GM12878 (cell line): ENCODE data around the gene GNG12. TPM values are rescaled to one million over a fixed set of nuclear protein-coding genes. Genes with fewer than 3 reads are reported as not detected.

Experiments used
- ATAC-seq: fragments of 200-7000 bp; cut with Tn5 transposase; 3 replicates; pipeline ENCODE4 v1.9.1; 2020; ENCODE audit warnings: mild to moderate bottlenecking, moderate library complexity
- BruUV-seq: library from RNA; stranded (reverse); fragments of 400-500 nt; replicated peaks from 2 replicates; lab custom pipeline; 2021; lab: Mats Ljungman, UMichigan
- CTCF ChIA-PET: fragments of 300-600 bp; sonication (Branson Sonifier 250); formaldehyde crosslinking; extraction: SDS; loops from one replicate; lab custom pipeline; 2021; ENCODE audit warnings: inconsistent platforms; lab: Yijun Ruan, JAX
- POLR2A ChIA-PET: fragments of 350-600 bp; formaldehyde crosslinking; extraction: SDS; loops from one replicate; lab custom pipeline; 2021; ENCODE audit warnings: inconsistent platforms; lab: Charles Lee
- RAD21 ChIA-PET: fragments of 300-600 bp; sonication (Branson Sonifier 250); formaldehyde crosslinking; loops from one replicate; lab custom pipeline; 2023; ENCODE audit warnings: antibody characterized with exemption; ENCODE audit not compliant: unreplicated experiment; lab: Charles Lee
- SMC1A ChIA-PET: fragments of 300-600 bp; sonication (Branson Sonifier 250); formaldehyde crosslinking; loops from one replicate; lab custom pipeline; 2023; ENCODE audit not compliant: unreplicated experiment, uncharacterized antibody; lab: Charles Lee
- DNase-seq: peaks from one replicate; pipeline ENCODE4 v3.0.0-alpha.2; 2011; ENCODE audit warnings: low read depth, low spot score
- FAIRE-seq: peaks from 3 replicates; lab custom pipeline; 2011; peaks lifted over from hg19 to GRCh38; lab: Jason Lieb, UNC
- H2AFZ ChIP-seq: 2 replicates; pipeline ENCODE4 v1.6.0; 2011; ENCODE audit warnings: low read depth, low read length, control low read depth; ENCODE audit not compliant: control insufficient read depth
- H3K27ac ChIP-seq: 2 replicates; pipeline ENCODE4 v1.5.1; 2011; ENCODE audit warnings: control low read depth; ENCODE audit not compliant: control insufficient read depth, insufficient read depth
- H3K27me3 ChIP-seq, 2 experiments: replicated peaks in 1 of 2; 2 replicates each; pipeline versions ENCODE4 v1.6.0 to v1.6.1; 2011; ENCODE audit warnings: low read length in 1 of 2; ENCODE audit not compliant: control insufficient read depth in 2 of 2, insufficient read depth in 2 of 2
- H3K36me3 ChIP-seq, 2 experiments: 2 replicates each; pipeline ENCODE4 v1.5.1; 2011; ENCODE audit warnings: low read length in 1 of 2; ENCODE audit not compliant: control insufficient read depth in 2 of 2, insufficient read depth in 2 of 2
- H3K4me1 ChIP-seq: 2 replicates; pipeline ENCODE4 v1.6.1; 2011; ENCODE audit warnings: mild to moderate bottlenecking, low read length, moderate library complexity, mixed read lengths; ENCODE audit not compliant: control insufficient read depth, insufficient read depth
- H3K4me2 ChIP-seq: 2 replicates; pipeline ENCODE4 v1.6.0; 2011; ENCODE audit warnings: control low read depth; ENCODE audit not compliant: control insufficient read depth, insufficient read depth
- H3K4me3 ChIP-seq: fragments of 200-600 bp; sonication (generic); 2 replicates; pipeline ENCODE4 v1.5.1; 2016
- H3K79me2 ChIP-seq: 2 replicates; pipeline ENCODE4 v1.6.0; 2011; ENCODE audit warnings: low read length; ENCODE audit not compliant: control insufficient read depth, insufficient read depth
- H3K9ac ChIP-seq: 2 replicates; pipeline ENCODE4 v1.8.0; 2011; ENCODE audit warnings: low read length, control low read depth, mixed read lengths; ENCODE audit not compliant: control insufficient read depth, insufficient read depth
- H3K9me3 ChIP-seq: replicated peaks from 3 replicates; pipeline ENCODE4 v1.5.1; 2011; ENCODE audit warnings: mild to moderate bottlenecking, low read length; ENCODE audit not compliant: control insufficient read depth, insufficient read depth
- H4K20me1 ChIP-seq: 2 replicates; pipeline ENCODE4 v1.6.0; 2011; ENCODE audit not compliant: control insufficient read depth, insufficient read depth
- DPF2 ChIP-seq: fragments of 450-650 bp; IDR thresholded peaks from 2 replicates; pipeline ENCODE4 v1.6.1; 2017; ENCODE audit warnings: mild to moderate bottlenecking
- EGR1 ChIP-seq, 2 experiments: IDR thresholded peaks; 1 replicate in 1 of 2; 2 replicates in 1 of 2; pipeline ENCODE4 v1.6.1; 2011 to 2012; ENCODE audit warnings: low read depth in 2 of 2, low read length in 2 of 2, borderline replicate concordance in 1 of 2, mild to moderate bottlenecking in 1 of 2, moderate library complexity in 1 of 2
- FOS ChIP-seq: IDR thresholded peaks from 3 replicates; pipeline ENCODE4 v1.6.1; 2011; ENCODE audit warnings: borderline replicate concordance; ENCODE audit not compliant: insufficient read length; ENCODE audit errors: extremely low read depth
- HDAC6 ChIP-seq: fragments of 200-600 bp; sonication (generic); IDR thresholded peaks from one replicate; pipeline ENCODE4 v1.8.0; 2017; ENCODE audit warnings: antibody characterized with exemption; ENCODE audit not compliant: unreplicated experiment
- KLF5 ChIP-seq: fragments of 450-650 bp; IDR thresholded peaks from 2 replicates; pipeline ENCODE4 v1.6.1; 2014; ENCODE audit warnings: mild to moderate bottlenecking; ENCODE audit not compliant: partially characterized antibody
- RELA ChIP-seq: fragments of 450-650 bp; IDR thresholded peaks from 2 replicates; pipeline ENCODE4 v1.8.0; 2014; ENCODE audit warnings: borderline replicate concordance; ENCODE audit not compliant: partially characterized antibody
- SMAD1 ChIP-seq: fragments of 450-650 bp; IDR thresholded peaks from 2 replicates; pipeline ENCODE4 v1.6.1; 2018; ENCODE audit warnings: mild to moderate bottlenecking, low read depth; ENCODE audit not compliant: partially characterized antibody
- WRNIP1 ChIP-seq: IDR thresholded peaks from 2 replicates; pipeline ENCODE4 v1.6.1; 2011; ENCODE audit warnings: low read depth, low read length, improper control_type of control experiment, borderline replicate concordance
- YBX1 ChIP-seq: fragments of 450-650 bp; IDR thresholded peaks from 2 replicates; pipeline ENCODE4 v1.6.1; 2016; ENCODE audit warnings: antibody characterized with exemption
- WGBS: methylation state at CpG from one replicate; pipeline ENCODE4 v1.1.6; 2016; ENCODE audit warnings: low lambda C conversion rate; ENCODE audit not compliant: insufficient replicate concordance, insufficient coverage; ENCODE audit errors: missing lambda C conversion rate; 5-methylcytosine and 5-hydroxymethylcytosine counted together
- in situ Hi-C: fragments of 300-500 bp; cut with MboI; formaldehyde crosslinking; loops from 9 replicates; pipeline ENCODE4 v1.14.3; 2018; ENCODE audit warnings: mixed read lengths
- intact Hi-C: fragments of 100-400 bp; cut with micrococcal nuclease; formaldehyde crosslinking; loops from one replicate; pipeline ENCODE4 v1.14.2; 2022; ENCODE audit not compliant: unreplicated experiment
- polyA plus RNA-seq, 11 experiments: library from polyadenylated mRNA; depleted of rRNA in 4 of 11; unstranded in 6 of 11; stranded (reverse) in 5 of 11; fragments of >200 nt; fragmentation: Nextera tagmentation in 4 of 11; fragmentation: Illumina TruSeq in 1 of 11; extraction: Ambion mirVana in 4 of 11; extraction: Trizol in 1 of 11; gene quantifications; 1 replicate in 1 of 11; 2 replicates in 10 of 11; pipeline versions ENCODE4 v1.2.1 to v1.2.3, GENCODE V29; 2011 to 2016; ENCODE audit warnings: inconsistent platforms in 2 of 11, missing spikeins in 2 of 11, low read depth in 1 of 11
- total RNA-seq, 4 experiments: library from RNA; depleted of rRNA in 3 of 4; stranded (reverse); fragments of >200 nt in 3 of 4; fragmentation: Illumina TruSeq in 1 of 4; extraction: Trizol in 1 of 4; gene quantifications; 2 replicates each; pipeline versions ENCODE4 v1.2.1 to v1.2.3, GENCODE V29; 2013 to 2021
- TF ChIP-seq, protein P1 (sequence below): fragments of 450-650 bp; IDR thresholded peaks from 2 replicates; pipeline ENCODE4 v1.6.1; 2018; ENCODE audit warnings: borderline replicate concordance, mild to moderate bottlenecking; ENCODE audit not compliant: partially characterized antibody
- TF ChIP-seq, protein P2 (sequence below): fragments of 150-350 bp; IDR thresholded peaks from 2 replicates; pipeline ENCODE4 v1.6.1; 2014; ENCODE audit warnings: mild to moderate bottlenecking, low read depth, low read length

The GNG12 gene
- total and polyA plus RNA-seq, 10 of the 15 experiments (the other 5 are each of a cell fraction or from before 2014, with no cell fraction given) = 0.22 to 32.8 (median 0.35) TPM

DNA sequence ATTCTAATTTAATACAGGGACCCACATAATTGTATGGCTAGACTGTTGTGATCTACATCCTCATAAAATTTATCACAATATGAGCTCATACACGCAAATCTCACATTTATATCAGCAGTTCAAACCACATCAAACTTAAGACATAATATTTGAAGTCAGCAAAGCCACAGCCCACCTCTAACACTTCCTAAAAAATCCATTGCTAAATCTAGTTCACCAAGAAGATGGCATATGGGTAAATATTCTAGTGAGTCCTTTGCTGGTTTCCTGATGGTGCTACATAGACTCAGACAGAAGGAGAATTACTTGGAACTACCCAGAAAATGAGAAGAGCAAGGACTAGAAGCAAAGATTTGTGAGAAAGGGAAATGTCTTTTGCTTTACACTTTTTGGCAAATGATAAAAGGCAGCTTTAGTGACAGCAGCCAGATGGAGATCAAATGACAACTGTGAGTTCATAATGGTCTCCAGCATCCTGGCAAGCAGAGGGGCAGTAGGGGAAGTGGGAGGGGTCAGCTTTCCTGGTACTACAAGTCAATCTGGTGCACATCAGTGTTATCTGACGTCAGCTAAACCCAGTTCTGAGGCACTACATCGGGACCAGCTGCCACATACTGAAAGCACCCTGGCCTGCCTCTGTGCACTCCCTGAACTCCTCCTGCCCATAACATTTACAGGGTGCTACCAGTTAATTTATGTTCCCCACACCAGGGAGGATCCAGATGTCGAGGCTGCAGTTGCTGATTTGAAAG, 158.8 kb downstream of the GNG12 start:
- ATAC-seq = peak; percentile 84
- DNase-seq = no peak
- H3K9ac ChIP-seq = no peak overlapping the region
- H3K4me1 ChIP-seq = no peaks in the 10 kb centered on the region
- no peak overlapping the region for H2AFZ ChIP-seq
- H3K27me3 ChIP-seq = no peaks in the 10 kb centered on the region
- no peaks in the 10 kb centered on the region for H4K20me1 ChIP-seq
- CTCF ChIA-PET = interaction anchor here (1.0 to 3.8 kb wide), 7 partner anchors 10 to 177 kb away, joined by 3 to 24 read pairs (median 3); no protein-coding TSS in a partner anchor
- in situ Hi-C loops = no loop called here
- intact Hi-C loops = no loop called here
- no peak overlapping the region for H3K4me2 ChIP-seq
- WGBS = 2% methylated on average over 4 of the region's 4 CpGs
- RAD21 ChIA-PET = interaction anchor here (0.9 to 4.7 kb wide), 6 partner anchors 8 to 441 kb away, joined by 3 to 16 read pairs (median 7); partner anchors contain the start of gene GADD45A
- no peaks in the 10 kb centered on the region for H3K36me3 ChIP-seq
- no peak for FAIRE-seq
- H3K79me2 ChIP-seq = no peaks in the 10 kb centered on the region
- POLR2A ChIA-PET = interaction anchor here (0.6 to 1.4 kb wide), 2 partner anchors 11 to 13 kb away, joined by 7 to 8 read pairs; partner anchors contain the start of gene GADD45A
- BruUV-seq = no TSS peak
- H3K4me3 ChIP-seq = no peak overlapping the region
- no peaks in the 10 kb centered on the region for H3K9me3 ChIP-seq
- SMC1A ChIA-PET = interaction anchor here (1.0 to 5.8 kb wide), 6 partner anchors 10 to 142 kb away, joined by 3 to 26 read pairs (median 4); no protein-coding TSS in a partner anchor
- no peak for TF ChIP-seq YBX1
- TF ChIP-seq, protein P1, sequence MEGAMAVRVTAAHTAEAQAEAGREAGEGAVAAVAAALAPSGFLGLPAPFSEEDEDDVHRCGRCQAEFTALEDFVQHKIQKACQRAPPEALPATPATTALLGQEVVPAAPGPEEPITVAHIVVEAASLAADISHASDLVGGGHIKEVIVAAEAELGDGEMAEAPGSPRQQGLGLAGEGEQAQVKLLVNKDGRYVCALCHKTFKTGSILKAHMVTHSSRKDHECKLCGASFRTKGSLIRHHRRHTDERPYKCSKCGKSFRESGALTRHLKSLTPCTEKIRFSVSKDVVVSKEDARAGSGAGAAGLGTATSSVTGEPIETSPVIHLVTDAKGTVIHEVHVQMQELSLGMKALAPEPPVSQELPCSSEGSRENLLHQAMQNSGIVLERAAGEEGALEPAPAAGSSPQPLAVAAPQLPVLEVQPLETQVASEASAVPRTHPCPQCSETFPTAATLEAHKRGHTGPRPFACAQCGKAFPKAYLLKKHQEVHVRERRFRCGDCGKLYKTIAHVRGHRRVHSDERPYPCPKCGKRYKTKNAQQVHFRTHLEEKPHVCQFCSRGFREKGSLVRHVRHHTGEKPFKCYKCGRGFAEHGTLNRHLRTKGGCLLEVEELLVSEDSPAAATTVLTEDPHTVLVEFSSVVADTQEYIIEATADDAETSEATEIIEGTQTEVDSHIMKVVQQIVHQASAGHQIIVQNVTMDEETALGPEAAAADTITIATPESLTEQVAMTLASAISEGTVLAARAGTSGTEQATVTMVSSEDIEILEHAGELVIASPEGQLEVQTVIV = no peak
- TF ChIP-seq KLF5 = no peak
- TF ChIP-seq FOS = no peak
- TF ChIP-seq RELA = no peak
- TF ChIP-seq EGR1 (IDR thresholded peaks at IDR 0.05; ENCODE audit: borderline replicate concordance in 1 of 2, low read depth in 2 of 2, low read length in 2 of 2) = no peak
- TF ChIP-seq WRNIP1 = no peak
- no peak for TF ChIP-seq DPF2
- no peak for TF ChIP-seq HDAC6
- no peak for TF ChIP-seq SMAD1
- TF ChIP-seq, protein P2, sequence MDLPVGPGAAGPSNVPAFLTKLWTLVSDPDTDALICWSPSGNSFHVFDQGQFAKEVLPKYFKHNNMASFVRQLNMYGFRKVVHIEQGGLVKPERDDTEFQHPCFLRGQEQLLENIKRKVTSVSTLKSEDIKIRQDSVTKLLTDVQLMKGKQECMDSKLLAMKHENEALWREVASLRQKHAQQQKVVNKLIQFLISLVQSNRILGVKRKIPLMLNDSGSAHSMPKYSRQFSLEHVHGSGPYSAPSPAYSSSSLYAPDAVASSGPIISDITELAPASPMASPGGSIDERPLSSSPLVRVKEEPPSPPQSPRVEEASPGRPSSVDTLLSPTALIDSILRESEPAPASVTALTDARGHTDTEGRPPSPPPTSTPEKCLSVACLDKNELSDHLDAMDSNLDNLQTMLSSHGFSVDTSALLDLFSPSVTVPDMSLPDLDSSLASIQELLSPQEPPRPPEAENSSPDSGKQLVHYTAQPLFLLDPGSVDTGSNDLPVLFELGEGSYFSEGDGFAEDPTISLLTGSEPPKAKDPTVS = no peak
- no peak overlapping the region for H3K27ac ChIP-seq
